ENCODE data around the gene AUH.

- TF ChIP-seq POLR2AphosphoS5 (IDR thresholded peaks at IDR 0.05; ENCODE audit: borderline replicate concordance, low read depth, low read length): no peak
- no peak for TF ChIP-seq EZH2 (IDR thresholded peaks at IDR 0.05)
Measured at GRCh38 chr9:91223000-91223399, 138.7 kb downstream of the AUH start.
